Measurements from ENCODE around the gene MTUS2. TPM values are rescaled to one million over a fixed set of nuclear protein-coding genes. Genes with fewer than 3 reads are reported as not detected.

MTUS2 gene
- total and polyA plus RNA-seq, 9 of the 15 experiments (the other 6 are each of a cell fraction or from before 2014, with no cell fraction given): 0.01 to 0.28 (median 0.06) TPM; not detected in 1

DNA sequence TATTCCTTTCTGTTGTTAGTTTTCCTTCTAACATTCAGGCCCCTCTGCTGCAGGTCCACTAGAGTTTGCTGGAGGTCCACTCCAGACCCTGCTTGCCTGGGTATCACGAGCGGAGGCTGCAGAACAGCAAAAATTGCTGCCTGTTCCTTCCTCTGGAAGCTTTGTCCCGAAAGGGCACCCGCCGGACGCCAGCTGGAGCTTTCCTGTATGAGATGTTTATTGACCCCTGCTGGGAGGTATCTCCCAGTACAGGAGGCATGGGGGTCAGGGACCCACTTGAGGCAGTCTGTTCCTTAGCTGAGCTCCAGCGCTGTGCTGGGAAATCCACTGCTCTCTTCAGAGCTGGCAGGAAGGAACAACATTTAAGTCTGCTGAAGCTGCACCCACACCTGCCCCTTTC lies 516.2 kb downstream of the MTUS2 start:
- BruUV-seq (replicated peaks): no TSS peak
- Histone ChIP-seq H3K4me1 (replicated peaks in 1 of 2; ENCODE audit: control insufficient read depth in 2 of 2, insufficient read depth in 2 of 2, low read length in 2 of 2) (no peaks in the 10 kb centered on the region), H3K79me2 (ENCODE audit: control insufficient read depth, insufficient read depth, low read length) (no peaks in the 10 kb centered on the region), H3K27ac (ENCODE audit: extremely low read depth, low read depth, low read length) (no peak overlapping the region), H4K20me1 (replicated peaks; ENCODE audit: control insufficient read depth, insufficient read depth, low read length) (no peaks in the 10 kb centered on the region), H2AFZ (ENCODE audit: low read depth, low read length) (no peak overlapping the region), H3K4me2 (ENCODE audit: insufficient read depth, low read length) (no peak overlapping the region), H3K36me3 (ENCODE audit: control insufficient read depth, insufficient read depth, low read length) (no peaks in the 10 kb centered on the region), H3K9me3 (replicated peaks; ENCODE audit: control insufficient read depth, insufficient read depth, low read depth, low read length) (no peaks in the 10 kb centered on the region), H3K9me1 (ENCODE audit: control insufficient read depth, insufficient read depth, low read length) (no peaks in the 10 kb centered on the region), H3K9ac (ENCODE audit: insufficient read depth in 1 of 2, low read depth in 2 of 2, low read length in 2 of 2) (no peak overlapping the region), H3K4me3 (no peak overlapping the region), H3K27me3 (ENCODE audit: control insufficient read depth in 2 of 2, insufficient read depth in 2 of 2, low read length in 2 of 2) (0 out of 5 replicates have a peak, but pooled peaks cover 0 to 6% of the 10 kb centered on the region in 2 experiments)
- DNase-seq (ENCODE audit: extremely low read depth in 1 of 4, low spot score in 3 of 4) (no peak), ATAC-seq (no peak), FAIRE-seq (no peak)
- ChIA-PET POLR2A (no interaction called here), CTCF (ENCODE audit: low intra/inter-chr PET ratio) (no interaction called here)
- in situ Hi-C loops (cut with MboI) (no loop called here), intact Hi-C loops (cut with micrococcal nuclease) (no loop called here)
- 4% methylated on average over 6 of the region's 7 CpGs for WGBS (ENCODE audit: insufficient coverage, low coverage, missing lambda C conversion rate)
- TF ChIP-seq, protein P1, sequence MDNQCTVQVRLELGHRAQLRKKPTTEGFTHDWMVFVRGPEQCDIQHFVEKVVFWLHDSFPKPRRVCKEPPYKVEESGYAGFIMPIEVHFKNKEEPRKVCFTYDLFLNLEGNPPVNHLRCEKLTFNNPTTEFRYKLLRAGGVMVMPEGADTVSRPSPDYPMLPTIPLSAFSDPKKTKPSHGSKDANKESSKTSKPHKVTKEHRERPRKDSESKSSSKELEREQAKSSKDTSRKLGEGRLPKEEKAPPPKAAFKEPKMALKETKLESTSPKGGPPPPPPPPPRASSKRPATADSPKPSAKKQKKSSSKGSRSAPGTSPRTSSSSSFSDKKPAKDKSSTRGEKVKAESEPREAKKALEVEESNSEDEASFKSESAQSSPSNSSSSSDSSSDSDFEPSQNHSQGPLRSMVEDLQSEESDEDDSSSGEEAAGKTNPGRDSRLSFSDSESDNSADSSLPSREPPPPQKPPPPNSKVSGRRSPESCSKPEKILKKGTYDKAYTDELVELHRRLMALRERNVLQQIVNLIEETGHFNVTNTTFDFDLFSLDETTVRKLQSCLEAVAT (IDR thresholded peaks at IDR 0.05): no peak
- TF ChIP-seq, protein P2, sequence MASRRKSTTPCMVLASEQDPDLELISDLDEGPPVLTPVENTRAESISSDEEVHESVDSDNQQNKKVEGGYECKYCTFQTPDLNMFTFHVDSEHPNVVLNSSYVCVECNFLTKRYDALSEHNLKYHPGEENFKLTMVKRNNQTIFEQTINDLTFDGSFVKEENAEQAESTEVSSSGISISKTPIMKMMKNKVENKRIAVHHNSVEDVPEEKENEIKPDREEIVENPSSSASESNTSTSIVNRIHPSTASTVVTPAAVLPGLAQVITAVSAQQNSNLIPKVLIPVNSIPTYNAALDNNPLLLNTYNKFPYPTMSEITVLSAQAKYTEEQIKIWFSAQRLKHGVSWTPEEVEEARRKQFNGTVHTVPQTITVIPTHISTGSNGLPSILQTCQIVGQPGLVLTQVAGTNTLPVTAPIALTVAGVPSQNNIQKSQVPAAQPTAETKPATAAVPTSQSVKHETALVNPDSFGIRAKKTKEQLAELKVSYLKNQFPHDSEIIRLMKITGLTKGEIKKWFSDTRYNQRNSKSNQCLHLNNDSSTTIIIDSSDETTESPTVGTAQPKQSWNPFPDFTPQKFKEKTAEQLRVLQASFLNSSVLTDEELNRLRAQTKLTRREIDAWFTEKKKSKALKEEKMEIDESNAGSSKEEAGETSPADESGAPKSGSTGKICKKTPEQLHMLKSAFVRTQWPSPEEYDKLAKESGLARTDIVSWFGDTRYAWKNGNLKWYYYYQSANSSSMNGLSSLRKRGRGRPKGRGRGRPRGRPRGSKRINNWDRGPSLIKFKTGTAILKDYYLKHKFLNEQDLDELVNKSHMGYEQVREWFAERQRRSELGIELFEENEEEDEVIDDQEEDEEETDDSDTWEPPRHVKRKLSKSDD (conservative IDR thresholded peaks at IDR 0.05; ENCODE audit: low read length): no peak
- TF ChIP-seq, protein P3, sequence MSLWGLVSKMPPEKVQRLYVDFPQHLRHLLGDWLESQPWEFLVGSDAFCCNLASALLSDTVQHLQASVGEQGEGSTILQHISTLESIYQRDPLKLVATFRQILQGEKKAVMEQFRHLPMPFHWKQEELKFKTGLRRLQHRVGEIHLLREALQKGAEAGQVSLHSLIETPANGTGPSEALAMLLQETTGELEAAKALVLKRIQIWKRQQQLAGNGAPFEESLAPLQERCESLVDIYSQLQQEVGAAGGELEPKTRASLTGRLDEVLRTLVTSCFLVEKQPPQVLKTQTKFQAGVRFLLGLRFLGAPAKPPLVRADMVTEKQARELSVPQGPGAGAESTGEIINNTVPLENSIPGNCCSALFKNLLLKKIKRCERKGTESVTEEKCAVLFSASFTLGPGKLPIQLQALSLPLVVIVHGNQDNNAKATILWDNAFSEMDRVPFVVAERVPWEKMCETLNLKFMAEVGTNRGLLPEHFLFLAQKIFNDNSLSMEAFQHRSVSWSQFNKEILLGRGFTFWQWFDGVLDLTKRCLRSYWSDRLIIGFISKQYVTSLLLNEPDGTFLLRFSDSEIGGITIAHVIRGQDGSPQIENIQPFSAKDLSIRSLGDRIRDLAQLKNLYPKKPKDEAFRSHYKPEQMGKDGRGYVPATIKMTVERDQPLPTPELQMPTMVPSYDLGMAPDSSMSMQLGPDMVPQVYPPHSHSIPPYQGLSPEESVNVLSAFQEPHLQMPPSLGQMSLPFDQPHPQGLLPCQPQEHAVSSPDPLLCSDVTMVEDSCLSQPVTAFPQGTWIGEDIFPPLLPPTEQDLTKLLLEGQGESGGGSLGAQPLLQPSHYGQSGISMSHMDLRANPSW (CRISPR knock-in tag; IDR thresholded peaks at IDR 0.05): no peak
- TF ChIP-seq ADNP (tag; IDR thresholded peaks at IDR 0.05) (no peak), ZNF184 (CRISPR knock-in tag; IDR thresholded peaks at IDR 0.05) (no peak), SLC30A9 (CRISPR knock-in tag; IDR thresholded peaks at IDR 0.05) (no peak), ZNF41 (CRISPR knock-in tag; conservative IDR thresholded peaks at IDR 0.05) (no peak), CBFB (CRISPR knock-in tag; IDR thresholded peaks at IDR 0.05) (no peak), PHB2 (IDR thresholded peaks at IDR 0.05; ENCODE audit: low read depth) (no peak)
- TF ChIP-seq, protein P4, sequence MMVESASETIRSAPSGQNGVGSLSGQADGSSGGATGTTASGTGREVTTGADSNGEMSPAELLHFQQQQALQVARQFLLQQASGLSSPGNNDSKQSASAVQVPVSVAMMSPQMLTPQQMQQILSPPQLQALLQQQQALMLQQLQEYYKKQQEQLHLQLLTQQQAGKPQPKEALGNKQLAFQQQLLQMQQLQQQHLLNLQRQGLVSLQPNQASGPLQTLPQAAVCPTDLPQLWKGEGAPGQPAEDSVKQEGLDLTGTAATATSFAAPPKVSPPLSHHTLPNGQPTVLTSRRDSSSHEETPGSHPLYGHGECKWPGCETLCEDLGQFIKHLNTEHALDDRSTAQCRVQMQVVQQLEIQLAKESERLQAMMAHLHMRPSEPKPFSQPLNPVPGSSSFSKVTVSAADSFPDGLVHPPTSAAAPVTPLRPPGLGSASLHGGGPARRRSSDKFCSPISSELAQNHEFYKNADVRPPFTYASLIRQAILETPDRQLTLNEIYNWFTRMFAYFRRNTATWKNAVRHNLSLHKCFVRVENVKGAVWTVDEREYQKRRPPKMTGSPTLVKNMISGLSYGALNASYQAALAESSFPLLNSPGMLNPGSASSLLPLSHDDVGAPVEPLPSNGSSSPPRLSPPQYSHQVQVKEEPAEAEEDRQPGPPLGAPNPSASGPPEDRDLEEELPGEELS (CRISPR knock-in tag; IDR thresholded peaks at IDR 0.05; ENCODE audit: borderline replicate concordance): no peak

Data from K562 (cell line).